Measurements from ENCODE around the gene CAMK1D.

- no peak for TF ChIP-seq CTCF (IDR thresholded peaks at IDR 0.05)
- no peak for TF ChIP-seq POLR2A (IDR thresholded peaks at IDR 0.05)
These were observed 266.2 kb downstream of the CAMK1D start for GRCh38 chr10:12615296-12616220.

All from testis (tissue), 2 donors.